Activated T-cell treated with anti-CD3 and anti-CD28 coated beads for 24 hours (primary cell): ENCODE measurements around the gene SLC6A18.
"Not testable (repeated sequence)": the region's sequence is repeated elsewhere in the genome, so short reads cannot be mapped to it uniquely, and the experiment has no call there.

ENCODE experiments used
- DNase-seq: peaks from one replicate; pipeline ENCODE4 v3.0.0-alpha.2; 2020; ENCODE audit warnings: low read depth

Gene SLC6A18

DNA sequence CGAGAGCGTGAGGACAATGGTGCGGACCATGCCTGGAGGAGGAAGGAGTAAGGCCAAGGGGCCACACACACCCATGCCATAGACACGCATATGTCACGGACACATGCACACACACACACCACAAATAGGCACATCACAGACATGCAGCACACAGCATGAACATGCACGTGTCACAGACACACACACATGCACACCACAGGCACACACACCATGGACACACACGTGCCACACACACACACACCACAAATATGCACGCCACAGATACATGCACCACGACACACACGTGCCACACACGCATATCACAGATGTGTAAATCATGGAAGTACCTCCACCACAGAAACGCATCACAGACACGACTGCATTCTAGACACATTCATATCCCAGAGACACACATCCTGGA, 53.0 kb downstream of the SLC6A18 start:
- DNase-seq: no peak

DNA sequence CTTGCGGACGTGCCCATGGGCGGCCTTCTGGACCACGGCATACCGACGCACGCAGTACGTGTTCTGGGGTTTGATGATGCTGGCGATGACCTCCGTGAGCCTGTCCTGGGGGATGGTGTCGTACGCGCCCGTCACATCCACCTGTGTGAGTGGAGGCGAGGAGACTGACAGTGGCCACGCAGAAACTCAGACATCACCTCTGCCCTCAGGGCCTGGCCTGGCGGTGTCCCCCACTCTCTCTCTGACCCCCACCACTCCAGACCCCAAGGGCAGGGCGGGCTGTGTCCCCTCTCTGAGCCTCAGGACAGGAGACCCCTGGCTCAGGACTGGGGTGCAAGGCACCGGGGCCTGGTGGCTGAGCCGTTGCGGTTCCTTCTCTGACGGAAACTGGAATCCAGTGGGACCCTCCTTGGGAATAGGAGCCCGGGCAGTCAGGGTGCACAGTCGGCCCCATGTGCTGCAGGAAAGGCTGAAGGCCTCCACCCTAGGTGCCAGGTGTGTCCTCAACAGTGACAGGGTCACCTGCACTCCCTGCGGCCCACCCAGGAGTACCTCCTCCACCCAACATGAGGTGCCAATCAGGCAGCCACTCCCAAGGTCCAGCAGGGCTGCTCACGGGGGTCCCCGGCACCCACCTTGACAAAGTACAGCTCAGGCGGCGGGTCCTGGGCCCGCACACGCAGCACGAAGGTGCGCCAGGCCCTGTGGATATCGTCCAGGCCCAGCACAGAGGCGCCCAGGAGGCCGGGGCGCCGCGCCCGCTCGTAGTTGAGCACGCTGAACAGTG, 53.7 kb downstream of the SLC6A18 start:
- DNase-seq: no peak

DNA sequence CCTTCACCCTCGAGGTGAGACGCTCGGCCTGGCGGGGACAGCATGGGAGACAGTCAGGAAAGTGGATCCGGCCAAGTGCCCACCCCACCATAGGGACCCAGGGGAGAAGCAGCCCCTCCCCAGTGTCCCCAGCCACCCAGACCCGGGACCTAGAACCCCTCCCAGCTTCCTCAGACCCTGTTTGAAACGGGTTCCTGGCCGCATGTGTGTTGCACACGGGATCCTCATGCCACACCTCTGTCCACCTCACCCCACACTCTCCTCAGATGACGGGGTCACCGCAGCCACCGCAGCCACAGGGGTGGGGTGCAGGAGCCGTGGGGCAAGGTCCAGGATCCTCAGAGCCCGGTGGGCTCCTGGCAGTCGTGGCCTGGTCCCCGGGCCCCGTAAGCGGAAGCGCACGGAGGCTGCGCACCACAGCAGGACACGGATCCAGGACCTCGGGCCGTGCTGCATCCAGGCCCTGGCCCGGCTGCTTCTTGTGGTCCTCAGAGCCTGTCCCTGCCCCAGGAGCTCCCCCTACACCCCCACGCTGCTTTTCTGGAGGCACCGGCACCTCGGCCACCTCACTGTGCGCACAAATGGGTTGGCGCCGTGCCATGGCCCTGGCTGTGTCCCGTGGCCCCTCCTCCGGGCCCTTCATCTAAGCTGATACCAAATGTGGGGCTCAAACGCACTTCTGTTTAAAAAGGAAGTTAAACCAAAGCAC, 54.4 kb downstream of the SLC6A18 start:
- no peak for DNase-seq

DNA sequence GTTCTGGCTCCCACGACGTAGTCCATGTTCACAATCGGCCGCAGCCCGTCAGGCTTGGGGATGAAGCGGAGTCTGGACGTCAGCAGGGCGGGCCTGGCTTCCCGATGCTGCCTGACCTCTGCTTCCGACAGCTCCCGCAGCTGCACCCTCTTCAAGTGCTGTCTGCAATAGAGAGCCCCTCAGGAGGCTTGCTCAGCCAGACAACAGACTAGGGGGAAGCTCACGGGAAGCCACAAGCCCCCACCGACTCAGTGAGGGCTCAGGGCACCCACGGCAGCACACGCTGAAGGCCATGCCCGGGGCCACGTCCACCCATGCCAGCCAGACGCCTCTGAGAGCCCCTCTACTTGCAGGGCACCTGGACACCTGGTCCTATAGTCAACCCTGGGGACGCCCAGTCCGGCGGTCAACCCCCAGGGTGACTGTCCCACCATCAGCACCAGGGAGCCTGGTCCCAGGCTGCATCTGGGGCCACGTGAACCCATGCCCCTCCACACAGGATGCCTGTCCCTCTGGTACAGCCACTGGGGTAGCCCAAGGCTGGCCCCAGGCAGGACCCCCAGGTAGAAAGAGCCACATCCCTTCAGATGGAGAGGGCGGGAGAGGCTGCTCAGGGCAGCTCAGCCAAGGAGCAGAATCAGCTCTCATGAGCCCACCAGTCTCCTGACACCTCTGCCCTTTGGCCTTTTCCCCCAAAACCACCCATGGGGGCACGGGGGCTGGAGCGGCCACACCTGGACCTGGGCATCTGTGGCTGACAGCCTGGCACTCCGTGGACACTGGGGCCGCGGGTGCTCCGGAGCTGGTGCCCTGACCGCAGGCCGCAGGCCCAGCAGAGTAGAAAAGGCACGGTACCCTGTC, 55.2 kb downstream of the SLC6A18 start:
- no peak for DNase-seq

DNA sequence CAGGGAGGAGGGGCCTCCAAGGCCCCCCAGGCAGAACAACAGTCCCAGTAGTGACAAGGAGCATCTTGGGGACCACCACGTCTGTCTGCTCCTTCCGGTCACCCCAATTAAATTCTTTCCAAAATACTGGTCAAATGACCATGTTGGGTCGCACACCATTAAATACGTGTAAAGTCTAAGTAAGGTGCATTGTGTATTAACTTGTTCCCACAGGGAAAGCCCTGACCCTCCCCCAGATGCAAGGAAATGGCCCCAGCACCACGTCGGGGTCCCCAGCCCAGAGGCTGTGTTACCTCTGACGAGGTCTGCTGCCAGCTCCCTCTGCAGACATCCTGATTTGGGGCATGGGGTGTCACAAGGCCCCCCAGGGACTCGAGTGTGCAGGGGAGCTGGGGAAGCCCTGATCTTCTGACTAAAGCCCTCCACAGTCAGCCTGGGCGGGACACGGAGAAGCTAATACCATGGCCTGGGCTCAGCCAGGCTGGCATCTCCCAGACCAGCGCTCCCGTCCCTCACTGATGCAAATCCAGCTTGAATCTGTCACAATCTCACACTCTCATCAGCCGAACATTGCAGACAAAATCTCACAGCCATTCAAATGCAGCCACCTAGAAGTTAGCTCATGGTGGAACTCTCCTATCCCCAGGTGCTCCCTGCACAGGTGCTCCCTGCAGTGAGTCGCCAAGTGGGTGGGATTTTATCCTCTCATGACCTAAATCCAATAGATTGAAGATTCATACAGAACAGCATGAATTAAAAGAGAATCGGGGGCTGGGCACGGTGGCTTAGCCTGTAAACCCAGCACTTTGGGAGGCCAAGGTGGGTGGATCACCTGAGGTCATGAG, 56.1 kb downstream of the SLC6A18 start:
- DNase-seq: no peak

DNA sequence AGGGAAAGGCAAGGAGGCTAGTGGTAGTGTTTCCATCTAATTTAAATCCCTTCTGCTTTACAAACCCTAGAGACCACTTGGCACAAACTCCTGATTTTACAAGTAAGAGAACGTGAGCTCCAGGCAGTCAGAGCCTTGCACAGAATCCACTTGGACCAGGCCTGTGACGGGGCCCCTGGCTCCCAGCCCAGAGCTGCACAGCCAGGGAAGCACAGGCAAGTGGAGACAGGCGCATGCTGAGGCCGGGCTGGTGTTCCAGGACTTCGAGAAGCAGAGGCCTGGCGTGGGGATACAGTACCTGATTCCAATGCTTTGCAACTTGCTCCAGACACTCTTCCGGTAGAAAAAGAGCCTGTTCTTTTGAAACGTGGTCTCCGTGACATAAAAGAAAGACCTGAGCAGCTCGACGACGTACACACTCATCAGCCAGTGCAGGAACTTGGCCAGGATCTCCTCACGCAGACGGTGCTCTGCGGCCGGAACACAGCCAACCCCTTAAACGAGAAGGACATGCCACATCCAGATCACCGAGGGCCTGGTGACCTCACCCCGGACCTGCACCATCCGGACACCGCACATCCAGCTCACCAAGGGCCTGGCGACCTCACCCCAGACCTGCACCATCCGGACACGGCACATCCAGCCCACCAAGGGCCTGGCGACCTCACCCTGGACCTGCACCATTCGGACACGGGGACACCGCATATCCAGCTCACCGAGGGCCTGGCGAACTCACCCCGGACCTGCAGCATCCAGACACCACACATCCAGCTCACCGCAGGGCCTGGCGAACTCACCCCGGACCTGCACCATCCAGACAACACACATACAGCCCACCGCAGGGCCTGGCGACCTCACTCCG, 57.2 kb downstream of the SLC6A18 start:
- DNase-seq: no peak

DNA sequence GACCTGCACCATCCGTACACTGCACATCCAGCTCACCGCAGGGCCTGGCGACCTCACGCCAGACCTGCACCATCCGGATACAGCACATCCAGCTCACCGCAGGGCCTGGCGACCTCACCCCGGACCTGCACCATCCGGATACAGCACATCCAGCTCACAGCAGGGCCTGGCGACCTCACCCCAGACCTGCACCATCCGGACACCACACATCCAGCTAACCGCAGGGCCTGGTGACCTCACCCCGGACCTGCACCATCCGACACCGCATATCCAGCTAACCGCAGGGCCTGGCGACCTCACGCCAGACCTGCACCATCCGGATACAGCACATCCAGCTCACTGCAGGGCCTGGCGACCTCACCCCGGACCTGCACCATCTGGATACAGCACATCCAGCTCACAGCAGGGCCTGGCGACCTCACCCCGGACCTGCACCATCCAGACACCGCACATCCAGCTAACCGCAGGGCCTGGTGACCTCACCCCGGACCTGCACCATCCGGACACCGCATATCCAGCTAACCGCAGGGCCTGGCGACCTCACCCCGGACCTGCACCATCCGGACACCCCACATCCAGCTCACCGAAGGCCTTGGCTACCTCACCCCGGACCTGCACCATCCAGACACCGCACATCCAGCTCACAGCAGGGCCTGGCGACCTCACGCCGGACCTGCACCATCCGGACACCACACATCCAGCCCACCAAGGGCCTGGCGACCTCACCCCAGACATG, 58.0 kb downstream of the SLC6A18 start:
- not testable (repeated sequence) for DNase-seq

DNA sequence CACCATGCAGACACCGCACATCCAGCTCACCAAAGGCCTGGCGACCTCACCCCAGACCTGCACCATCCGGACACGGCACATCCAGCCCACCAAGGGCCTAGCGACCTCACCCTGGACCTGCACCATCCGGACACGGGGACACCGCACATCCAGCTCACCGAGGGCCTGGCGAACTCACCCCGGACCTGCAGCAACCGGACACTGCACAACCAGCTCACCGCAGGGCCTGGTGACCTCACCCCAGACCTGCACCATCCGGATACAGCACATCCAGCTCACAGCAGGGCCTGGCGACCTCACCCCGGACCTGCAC, 58.5 kb downstream of the SLC6A18 start:
- DNase-seq: not testable (repeated sequence)

DNA sequence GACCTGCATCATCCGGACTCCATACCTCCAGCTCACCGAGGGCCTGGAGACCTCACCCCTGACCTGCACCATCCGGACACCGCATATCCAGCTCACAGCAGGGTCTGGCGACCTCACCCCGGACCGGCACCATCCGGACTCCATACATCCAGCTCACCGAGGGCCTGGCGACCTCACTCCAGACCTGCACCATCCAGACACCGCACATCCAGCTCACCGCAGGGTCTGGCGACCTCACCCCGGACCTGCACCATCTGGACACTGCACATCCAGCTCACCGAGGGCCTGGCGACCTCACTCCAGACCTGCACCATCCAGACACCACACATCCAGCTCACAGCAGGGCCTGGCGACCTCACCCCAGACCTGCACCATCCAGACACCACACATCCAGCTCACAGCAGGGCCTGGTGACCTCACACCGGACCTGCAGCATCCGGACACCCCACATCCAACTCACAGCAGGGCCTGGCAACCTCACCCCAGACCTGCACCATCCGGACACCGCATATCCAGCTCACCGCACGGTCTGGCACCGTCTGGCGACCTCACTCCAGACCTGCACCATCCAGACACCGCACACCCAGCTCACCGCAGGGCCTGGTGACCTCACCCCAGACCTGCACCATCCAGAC, 59.3 kb downstream of the SLC6A18 start:
- not testable (repeated sequence) for DNase-seq

DNA sequence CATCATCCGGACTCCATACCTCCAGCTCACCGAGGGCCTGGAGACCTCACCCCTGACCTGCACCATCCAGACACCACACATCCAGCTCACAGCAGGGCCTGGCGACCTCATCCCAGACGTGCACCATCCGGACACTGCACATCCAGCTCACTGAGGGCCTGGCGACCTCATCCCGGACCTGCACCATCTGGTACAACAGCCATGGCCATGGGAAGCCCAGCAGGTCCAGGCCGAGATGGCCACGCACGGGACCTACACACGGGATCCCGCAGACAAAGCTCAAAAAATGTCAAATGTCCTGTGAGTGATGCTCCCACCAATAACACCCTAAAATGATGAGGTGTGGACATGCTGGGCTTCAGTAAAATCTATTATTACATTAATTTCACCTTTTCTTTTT, 60.0 kb downstream of the SLC6A18 start:
- DNase-seq: no peak

DNA sequence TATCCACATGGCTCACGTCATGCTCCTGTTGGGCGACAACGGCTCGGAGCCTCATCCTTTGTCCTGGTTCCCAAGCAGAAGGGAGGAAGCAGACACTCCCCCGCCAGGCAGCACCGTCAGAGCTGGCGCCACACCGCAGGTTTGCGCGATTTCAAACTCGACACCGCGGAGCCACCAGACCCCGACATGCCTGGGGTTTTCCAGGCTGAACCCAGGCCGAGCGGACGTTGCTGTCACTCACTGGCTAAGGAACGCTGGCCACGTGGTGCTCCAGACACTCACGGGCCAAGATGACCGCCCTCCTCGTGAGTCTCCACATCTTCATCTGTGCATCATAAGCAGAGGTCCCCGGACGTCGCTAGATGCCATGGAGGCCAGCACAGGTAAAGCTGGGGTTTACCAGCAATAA, 60.7 kb downstream of the SLC6A18 start:
- no peak for DNase-seq

DNA sequence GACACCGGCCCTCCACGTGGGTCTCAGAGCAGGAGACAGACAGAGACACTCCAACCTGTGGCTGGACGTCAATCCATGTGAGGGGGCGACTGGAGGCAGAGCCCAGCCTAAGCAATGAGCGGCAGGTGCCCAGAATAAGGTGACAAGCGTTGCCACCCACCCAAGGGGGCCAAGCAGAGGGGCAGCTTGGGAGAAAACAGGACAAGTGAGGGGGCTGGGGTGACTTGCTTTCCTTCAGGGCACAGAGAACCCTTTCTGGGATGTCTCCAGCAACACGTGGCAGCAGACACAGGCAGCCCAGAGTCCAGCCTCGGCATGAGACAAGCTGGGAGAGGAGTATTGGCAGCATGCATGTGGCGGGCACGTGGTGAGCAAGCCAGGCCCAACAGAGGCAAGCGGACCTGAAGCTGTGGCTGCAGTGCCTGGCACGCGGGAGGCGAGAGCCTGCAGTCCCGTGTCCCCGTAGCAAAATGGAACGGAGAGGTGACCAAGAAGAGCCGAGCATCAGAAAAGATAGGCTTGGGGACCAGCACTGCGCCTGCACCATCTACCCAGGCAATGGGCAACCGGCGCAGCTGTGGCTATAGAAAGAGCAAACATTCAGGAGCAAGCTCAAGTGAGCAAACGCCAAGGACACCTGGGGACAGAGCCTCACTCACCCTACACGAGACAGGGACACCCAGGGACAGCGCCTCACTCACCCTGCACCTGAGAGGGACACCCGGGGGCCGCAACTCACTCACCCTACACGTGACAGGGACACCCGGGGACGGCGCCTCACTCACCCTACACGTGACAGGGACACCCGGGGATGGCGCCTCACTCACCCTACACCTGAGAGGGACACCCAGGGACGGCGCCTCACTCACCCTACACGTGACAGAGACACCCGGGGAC, 63.5 kb downstream of the SLC6A18 start:
- no peak for DNase-seq

DNA sequence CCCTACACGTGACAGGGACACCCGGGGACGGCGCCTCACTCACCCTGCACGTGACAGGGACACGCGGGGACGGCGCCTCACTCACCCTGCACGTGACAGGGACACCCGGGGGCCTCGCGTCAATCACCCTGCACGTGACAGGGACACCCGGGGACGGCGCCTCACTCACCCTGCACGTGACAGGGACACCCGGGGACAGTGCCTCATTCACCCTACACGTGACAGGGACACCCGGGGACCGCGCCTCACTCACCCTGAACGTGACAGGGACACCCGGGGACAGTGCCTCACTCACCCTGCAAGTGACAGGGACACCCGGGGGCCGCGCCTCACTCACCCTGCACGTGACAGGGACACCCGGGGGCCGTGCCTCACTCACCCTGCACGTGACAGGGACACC, 64.4 kb downstream of the SLC6A18 start:
- DNase-seq: not testable (repeated sequence)

DNA sequence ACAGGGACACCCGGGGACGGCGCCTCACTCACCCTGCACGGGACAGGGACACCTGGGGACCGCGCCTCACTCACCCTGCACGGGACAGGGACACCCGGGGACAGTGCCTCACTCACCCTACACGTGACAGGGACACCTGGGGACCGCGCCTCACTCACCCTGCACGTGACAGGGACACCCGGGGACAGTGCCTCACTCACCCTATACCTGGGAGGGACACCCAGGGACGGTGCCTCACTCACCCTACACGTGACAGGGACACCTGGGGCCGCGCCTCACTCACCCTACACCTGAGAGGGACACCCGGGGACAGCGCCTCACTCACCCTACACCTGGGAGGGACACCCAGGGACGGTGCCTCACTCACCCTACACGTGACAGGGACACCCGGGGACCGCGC, 65.8 kb downstream of the SLC6A18 start:
- DNase-seq: not testable (repeated sequence)

DNA sequence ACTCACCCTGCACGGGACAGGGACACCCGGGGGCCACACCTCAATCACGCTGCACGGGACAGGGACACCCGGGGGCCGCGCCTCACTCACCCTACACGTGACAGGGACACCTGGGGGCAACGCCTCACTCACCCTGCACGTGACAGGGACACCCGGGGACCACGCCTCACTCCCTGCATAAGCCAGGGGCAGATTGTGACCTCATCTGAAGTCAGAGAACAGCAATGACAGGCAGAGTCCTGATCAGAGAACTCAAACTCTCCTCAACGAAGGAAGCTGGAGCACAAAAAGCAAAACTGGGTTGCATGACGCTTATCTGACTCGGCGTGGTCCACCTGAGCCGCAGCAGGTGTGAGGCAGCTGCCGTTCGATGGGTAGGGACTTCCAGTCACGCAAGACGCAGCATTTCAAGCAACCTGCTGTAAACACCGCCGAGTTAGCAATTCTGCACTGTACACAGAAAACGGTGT, 66.5 kb downstream of the SLC6A18 start:
- no peak for DNase-seq

DNA sequence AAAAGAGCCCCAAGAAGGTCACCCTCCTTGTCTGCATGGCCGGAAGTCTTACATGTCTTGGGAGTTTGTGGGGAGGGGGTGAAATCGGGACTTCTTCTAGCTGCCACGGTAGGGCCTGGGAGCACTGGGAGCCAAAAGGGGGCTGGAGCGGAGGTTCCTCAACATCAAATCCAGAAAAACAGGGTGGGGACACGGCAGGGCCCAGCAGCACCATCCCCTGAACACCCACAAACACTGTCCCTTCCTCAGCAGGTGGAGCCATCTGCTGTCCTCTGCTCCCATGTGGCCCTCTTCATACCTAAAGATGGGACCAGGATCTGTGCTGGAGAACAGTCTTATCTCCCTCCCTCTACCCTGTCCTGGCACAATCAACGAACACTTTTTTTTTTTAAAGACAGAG, 67.0 kb downstream of the SLC6A18 start:
- no peak for DNase-seq

DNA sequence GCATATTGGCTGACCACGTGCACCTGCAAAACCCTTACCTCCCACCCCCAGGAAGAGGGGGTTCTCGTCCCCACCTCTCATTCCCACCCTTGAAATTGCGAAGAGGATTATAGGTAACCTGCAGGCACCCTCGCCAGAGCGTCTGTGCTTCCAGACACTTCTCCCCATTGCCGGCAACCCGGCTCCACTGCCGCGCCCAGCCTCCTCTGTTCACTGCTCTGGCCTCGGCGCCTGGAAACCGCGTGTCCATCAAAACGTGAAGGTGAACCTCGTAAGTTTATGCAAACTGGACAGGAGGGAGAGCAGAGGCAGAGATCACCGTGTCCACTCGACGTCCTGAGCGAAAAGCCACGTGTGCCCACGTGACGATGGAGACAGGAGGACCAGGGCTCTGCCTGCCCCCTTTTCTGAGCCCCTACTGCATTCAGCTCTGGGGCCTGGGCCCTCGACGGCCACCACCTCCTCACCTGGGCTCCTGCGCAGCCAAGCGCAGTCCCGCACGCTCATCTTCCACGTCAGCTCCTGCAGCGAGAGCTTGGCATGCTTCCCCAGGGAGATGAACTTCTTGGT, 67.8 kb downstream of the SLC6A18 start:
- no peak for DNase-seq
